Stomach (tissue), 4 donors: ENCODE results near the gene TUBGCP3.

ENCODE experiments used
- EP300 ChIP-seq: sonication (generic); formaldehyde crosslinking; IDR thresholded peaks from one replicate; pipeline ENCODE4 v1.6.1; 2017; ENCODE audit warnings: antibody characterized with exemption
- POLR2AphosphoS5 ChIP-seq, 3 donors: sonication (generic); formaldehyde crosslinking; IDR thresholded peaks; one replicate each; pipeline ENCODE4 v1.6.1; 2016; ENCODE audit warnings: antibody characterized with exemption in 3 of 3
- TF ChIP-seq, protein P1 (sequence below), 7 experiments: fragments of 450-650 bp in 4 of 7; fragments of 200-600 bp in 3 of 7; sonication (generic) in 3 of 7; IDR thresholded peaks; one replicate each; pipeline ENCODE4 v1.5.1; 2016 to 2019; ENCODE audit warnings: antibody characterized with exemption in 7 of 7, control low read depth in 2 of 7, mild to moderate bottlenecking in 1 of 7

- TF ChIP-seq, protein P1, sequence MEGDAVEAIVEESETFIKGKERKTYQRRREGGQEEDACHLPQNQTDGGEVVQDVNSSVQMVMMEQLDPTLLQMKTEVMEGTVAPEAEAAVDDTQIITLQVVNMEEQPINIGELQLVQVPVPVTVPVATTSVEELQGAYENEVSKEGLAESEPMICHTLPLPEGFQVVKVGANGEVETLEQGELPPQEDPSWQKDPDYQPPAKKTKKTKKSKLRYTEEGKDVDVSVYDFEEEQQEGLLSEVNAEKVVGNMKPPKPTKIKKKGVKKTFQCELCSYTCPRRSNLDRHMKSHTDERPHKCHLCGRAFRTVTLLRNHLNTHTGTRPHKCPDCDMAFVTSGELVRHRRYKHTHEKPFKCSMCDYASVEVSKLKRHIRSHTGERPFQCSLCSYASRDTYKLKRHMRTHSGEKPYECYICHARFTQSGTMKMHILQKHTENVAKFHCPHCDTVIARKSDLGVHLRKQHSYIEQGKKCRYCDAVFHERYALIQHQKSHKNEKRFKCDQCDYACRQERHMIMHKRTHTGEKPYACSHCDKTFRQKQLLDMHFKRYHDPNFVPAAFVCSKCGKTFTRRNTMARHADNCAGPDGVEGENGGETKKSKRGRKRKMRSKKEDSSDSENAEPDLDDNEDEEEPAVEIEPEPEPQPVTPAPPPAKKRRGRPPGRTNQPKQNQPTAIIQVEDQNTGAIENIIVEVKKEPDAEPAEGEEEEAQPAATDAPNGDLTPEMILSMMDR (IDR thresholded peaks at IDR 0.05): no peak
- TF ChIP-seq POLR2AphosphoS5 (IDR thresholded peaks at IDR 0.05): no peak
- no peak for TF ChIP-seq EP300
Observed at GRCh38 chr13:112469071-112469745, 118.7 kb downstream of the TUBGCP3 start.
